GM20000 (cell line): Measurements from ENCODE around the gene AKT1.

Experiments
- DNase-seq: peaks from one replicate; pipeline ENCODE4 v3.0.0; 2012; ENCODE audit warnings: low spot score
- CTCF ChIP-seq: IDR thresholded peaks from 2 replicates; pipeline ENCODE4 v1.5.1; 2012; ENCODE audit warnings: mild to moderate bottlenecking, control low read depth; ENCODE audit errors: extremely low read depth, missing control alignments

Gene AKT1

GRCh38 chr14:104743461-104744380 is 51.8 kb downstream of the AKT1 start:
- DNase-seq: no peak
- TF ChIP-seq CTCF: no peak

- DNase-seq: no peak
- no peak for TF ChIP-seq CTCF
These were observed 52.7 kb downstream of the AKT1 start for GRCh38 chr14:104742586-104743455.

- no peak for DNase-seq
- no peak for TF ChIP-seq CTCF
These were observed 53.7 kb downstream of the AKT1 start for GRCh38 chr14:104741803-104742251.

GRCh38 chr14:104741108-104741802 is 54.3 kb downstream of the AKT1 start:
- no peak for DNase-seq
- no peak for TF ChIP-seq CTCF

- no peak for TF ChIP-seq CTCF
- DNase-seq: no peak
These were observed 55.7 kb downstream of the AKT1 start for GRCh38 chr14:104739546-104740516.

- TF ChIP-seq CTCF: no peak
- no peak for DNase-seq
These were observed 56.5 kb downstream of the AKT1 start for GRCh38 chr14:104739026-104739425.
